Measurements from ENCODE around the gene ZFYVE28. TPM values are rescaled to one million over a fixed set of nuclear protein-coding genes. Genes with fewer than 3 reads are reported as not detected.
A peak's percentile ranks its signal among the peaks of the same experiment; 100 is the strongest.

The ZFYVE28 gene
- total RNA-seq, 6 experiments from 2014 or later = 2.5 to 9.6 (median 4.8) TPM

- no peak for TF ChIP-seq POLR2A (IDR thresholded peaks at IDR 0.05)
- no peak for TF ChIP-seq CTCF (IDR thresholded peaks at IDR 0.05)
- H3K36me3 ChIP-seq = no peaks in the 10 kb centered on the region
- intact Hi-C loops (cut with DNase I) = no loop called here
- no peaks in the 10 kb centered on the region for H3K27me3 ChIP-seq
- H3K4me1 ChIP-seq = no peaks in the 10 kb centered on the region
- 70% methylated on average over 11 of the region's 31 CpGs for WGBS (ENCODE audit: insufficient coverage, low coverage, low lambda C conversion rate, missing lambda C conversion rate)
- no peaks in the 10 kb centered on the region for H3K9me3 ChIP-seq
- no peak overlapping the region for H3K4me3 ChIP-seq
- H3K27ac ChIP-seq = no peak overlapping the region
- ATAC-seq (peak in 1 of 4 donors; percentile 13), DNase-seq (no peak)
These were observed 114.6 kb downstream of the ZFYVE28 start for GRCh38 chr4:2303686-2304320.

GRCh38 chr4:2303121-2303685, 115.2 kb downstream of the ZFYVE28 start:
- Histone ChIP-seq H3K36me3 (no peaks in the 10 kb centered on the region), H3K27me3 (no peaks in the 10 kb centered on the region), H3K4me3 (no peak overlapping the region), H3K9me3 (no peaks in the 10 kb centered on the region), H3K4me1 (no peaks in the 10 kb centered on the region), H3K27ac (no peak overlapping the region)
- TF ChIP-seq CTCF (IDR thresholded peaks at IDR 0.05) = no peak
- TF ChIP-seq POLR2A (IDR thresholded peaks at IDR 0.05) = no peak
- ATAC-seq (peak in 1 of 4 donors; percentile 14), DNase-seq (no peak)
- intact Hi-C loops (cut with DNase I) = no loop called here
- no CpG with 5 or more reads among the region's 19 CpGs for WGBS (ENCODE audit: insufficient coverage, low coverage, low lambda C conversion rate, missing lambda C conversion rate)

- Histone ChIP-seq H3K9me3 (no peaks in the 10 kb centered on the region), H3K27ac (no peak overlapping the region), H3K36me3 (no peaks in the 10 kb centered on the region), H3K4me3 (no peak overlapping the region), H3K4me1 (no peaks in the 10 kb centered on the region), H3K27me3 (no peaks in the 10 kb centered on the region)
- no peak for ATAC-seq
- intact Hi-C loops (cut with DNase I) = no loop called here
- 95% methylated on average over 24 of the region's 28 CpGs for WGBS (ENCODE audit: insufficient coverage, low coverage, low lambda C conversion rate, missing lambda C conversion rate)
- DNase-seq = peak in 1 of 3 donors; percentile 20
- no peak for TF ChIP-seq CTCF (IDR thresholded peaks at IDR 0.05)
These were observed 115.9 kb downstream of the ZFYVE28 start for GRCh38 chr4:2302387-2303119.

- Histone ChIP-seq H3K4me3 (no peak overlapping the region), H3K4me1 (no peaks in the 10 kb centered on the region), H3K27me3 (no peaks in the 10 kb centered on the region), H3K9me3 (no peaks in the 10 kb centered on the region), H3K27ac (no peak overlapping the region), H3K36me3 (no peaks in the 10 kb centered on the region)
- ATAC-seq = no peak
- no peak for TF ChIP-seq CTCF (IDR thresholded peaks at IDR 0.05)
- no peak for TF ChIP-seq POLR2A (IDR thresholded peaks at IDR 0.05)
- DNase-seq = peak in 1 of 3 donors; percentile 39
- intact Hi-C loops (cut with DNase I) = no loop called here
- 89% methylated on average over 8 of the region's 19 CpGs for WGBS (ENCODE audit: insufficient coverage, low coverage, low lambda C conversion rate, missing lambda C conversion rate)
These were observed 116.6 kb downstream of the ZFYVE28 start for GRCh38 chr4:2301806-2302205.
